Lower leg skin (tissue), 3 donors: Measurements from ENCODE around the gene SLC38A1.

Source experiments
- POLR2A ChIP-seq, 2 donors: fragments of 450-650 bp; IDR thresholded peaks; one replicate each; pipeline ENCODE4 v1.6.1; 2016 to 2017; ENCODE audit warnings: antibody characterized with exemption in 2 of 2, mild to moderate bottlenecking in 1 of 2, moderate library complexity in 1 of 2
- TF ChIP-seq, protein P1 (sequence below), 3 donors: fragments of 450-650 bp; IDR thresholded peaks; one replicate each; pipeline ENCODE4 v1.5.1; 2016; ENCODE audit warnings: antibody characterized with exemption in 3 of 3, mild to moderate bottlenecking in 3 of 3, moderate library complexity in 2 of 3

DNA sequence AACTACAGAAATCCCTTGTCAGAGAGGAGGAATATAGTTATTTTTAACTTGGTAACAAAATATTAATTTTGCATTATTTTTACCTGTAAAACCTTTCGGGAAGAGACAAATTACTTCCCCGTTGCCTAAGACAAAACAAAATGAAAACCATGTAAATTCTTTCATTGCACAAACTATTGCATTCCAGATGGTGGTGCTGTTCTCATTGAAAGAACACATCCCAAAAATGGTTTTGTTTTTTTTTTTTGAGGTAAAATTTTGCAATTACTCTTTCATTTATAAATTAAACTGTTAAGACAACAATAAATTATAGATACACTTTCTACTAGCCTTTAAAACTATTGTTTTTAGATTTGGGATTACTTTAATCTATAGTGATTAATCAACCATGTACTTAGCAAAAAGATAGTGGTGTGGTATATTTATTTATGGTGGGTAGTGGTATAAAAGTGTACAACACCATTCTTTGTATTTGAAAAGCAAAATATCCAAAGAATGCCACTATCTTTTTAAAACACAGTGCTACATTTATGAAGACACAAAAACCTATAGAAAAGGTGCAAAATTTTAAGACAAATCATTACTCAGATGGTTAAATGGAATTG lies 115.5 kb downstream of the SLC38A1 start:
- TF ChIP-seq, protein P1, sequence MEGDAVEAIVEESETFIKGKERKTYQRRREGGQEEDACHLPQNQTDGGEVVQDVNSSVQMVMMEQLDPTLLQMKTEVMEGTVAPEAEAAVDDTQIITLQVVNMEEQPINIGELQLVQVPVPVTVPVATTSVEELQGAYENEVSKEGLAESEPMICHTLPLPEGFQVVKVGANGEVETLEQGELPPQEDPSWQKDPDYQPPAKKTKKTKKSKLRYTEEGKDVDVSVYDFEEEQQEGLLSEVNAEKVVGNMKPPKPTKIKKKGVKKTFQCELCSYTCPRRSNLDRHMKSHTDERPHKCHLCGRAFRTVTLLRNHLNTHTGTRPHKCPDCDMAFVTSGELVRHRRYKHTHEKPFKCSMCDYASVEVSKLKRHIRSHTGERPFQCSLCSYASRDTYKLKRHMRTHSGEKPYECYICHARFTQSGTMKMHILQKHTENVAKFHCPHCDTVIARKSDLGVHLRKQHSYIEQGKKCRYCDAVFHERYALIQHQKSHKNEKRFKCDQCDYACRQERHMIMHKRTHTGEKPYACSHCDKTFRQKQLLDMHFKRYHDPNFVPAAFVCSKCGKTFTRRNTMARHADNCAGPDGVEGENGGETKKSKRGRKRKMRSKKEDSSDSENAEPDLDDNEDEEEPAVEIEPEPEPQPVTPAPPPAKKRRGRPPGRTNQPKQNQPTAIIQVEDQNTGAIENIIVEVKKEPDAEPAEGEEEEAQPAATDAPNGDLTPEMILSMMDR (IDR thresholded peaks at IDR 0.05), result no peak
- no peak for TF ChIP-seq POLR2A (IDR thresholded peaks at IDR 0.05)
